GM21390 (cell line): ENCODE measurements around the gene NSUN4.
"Not testable (repeated sequence)": the region's sequence is repeated elsewhere in the genome, so short reads cannot be mapped to it uniquely, and the experiment has no call there.

Source experiments
- ATAC-seq: cut with Tn5 transposase; IDR thresholded peaks from one replicate; pipeline ENCODE4 v1.9.1; 2021; ENCODE audit not compliant: unreplicated experiment

NSUN4 gene

GRCh38 chr1:46364612-46365011, 24.0 kb downstream of the NSUN4 start:
- ATAC-seq = no peak

- ATAC-seq = not testable (repeated sequence)
Observed at GRCh38 chr1:46365796-46366195, 25.2 kb downstream of the NSUN4 start.

DNA sequence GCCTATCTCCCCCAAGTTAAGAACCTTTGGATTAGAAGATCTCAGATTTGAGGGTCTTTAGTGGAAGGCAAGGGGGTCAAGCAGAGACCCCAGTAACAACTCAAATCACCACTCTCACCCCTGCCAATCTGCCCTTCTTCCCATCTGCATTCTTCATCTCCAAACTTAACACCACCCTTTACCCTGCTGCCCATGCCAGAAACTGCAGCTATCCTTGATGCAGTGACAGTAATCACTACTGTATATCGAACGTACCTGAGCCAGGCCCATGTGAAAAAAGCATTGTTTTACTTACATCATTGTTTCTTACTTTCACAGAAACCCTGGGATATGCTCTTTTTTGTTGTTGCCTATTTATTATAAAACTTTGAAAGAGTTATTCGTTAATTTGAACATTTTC, 26.5 kb downstream of the NSUN4 start:
- no peak for ATAC-seq

DNA sequence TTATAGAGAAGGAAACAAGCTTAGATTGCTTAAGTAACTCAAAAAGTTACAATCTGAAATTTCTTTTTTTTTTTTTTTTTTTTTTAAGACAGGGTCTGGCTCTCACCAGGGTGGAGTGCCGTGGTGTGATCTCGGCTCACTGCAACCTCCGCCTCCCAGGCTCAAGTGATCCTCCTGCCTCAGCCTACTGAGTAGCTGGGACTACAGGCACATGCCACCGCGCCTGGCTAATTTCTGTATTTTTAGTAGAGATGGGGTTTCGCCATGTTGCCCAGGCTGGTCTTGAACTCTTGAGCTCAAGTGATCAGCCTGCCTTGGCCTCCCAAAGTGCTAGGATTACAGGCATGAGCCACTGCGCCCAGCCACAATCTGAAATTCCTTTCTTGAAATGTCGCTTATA, 27.1 kb downstream of the NSUN4 start:
- ATAC-seq = not testable (repeated sequence)

- no peak for ATAC-seq
Observed at GRCh38 chr1:46368791-46369190, 28.2 kb downstream of the NSUN4 start.

DNA sequence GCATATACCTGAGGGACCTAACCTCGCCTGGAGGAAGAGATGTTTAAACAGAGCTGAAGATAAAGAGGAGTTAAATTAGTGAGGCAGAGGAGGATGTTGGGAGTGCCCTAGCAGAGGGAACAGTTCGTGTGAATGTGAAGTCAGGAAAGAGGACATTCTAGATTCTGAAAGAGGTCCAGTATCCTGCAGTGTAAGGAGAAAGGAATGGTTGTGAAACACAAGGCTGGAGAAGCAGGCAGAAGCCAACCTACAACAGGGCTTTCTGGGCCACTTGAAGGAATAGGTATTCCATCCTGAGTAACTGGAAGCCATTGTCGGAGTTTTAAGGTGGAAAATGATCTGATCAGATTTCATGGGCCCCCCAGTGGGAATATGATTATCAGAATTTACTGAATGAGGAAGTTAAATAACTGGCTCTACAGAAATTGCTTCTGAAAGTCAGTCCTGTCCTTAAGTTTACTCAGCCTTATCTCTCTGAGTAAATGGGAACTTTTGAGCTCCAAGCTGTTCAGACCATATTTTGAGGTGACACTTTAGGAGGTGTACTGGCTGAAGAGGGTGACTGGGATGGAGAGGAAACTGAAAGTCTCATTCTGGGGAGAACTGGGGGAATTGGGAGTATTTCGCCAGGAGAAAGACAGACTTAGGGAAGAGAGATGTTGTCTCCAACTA, 29.1 kb downstream of the NSUN4 start:
- peak; percentile 20 for ATAC-seq

GRCh38 chr1:46370214-46370633, 29.6 kb downstream of the NSUN4 start:
- ATAC-seq = peak; percentile 47

- ATAC-seq = no peak
Observed at GRCh38 chr1:46372431-46372830, 31.8 kb downstream of the NSUN4 start.

GRCh38 chr1:46379996-46380395, 39.4 kb downstream of the NSUN4 start:
- ATAC-seq = no peak

DNA sequence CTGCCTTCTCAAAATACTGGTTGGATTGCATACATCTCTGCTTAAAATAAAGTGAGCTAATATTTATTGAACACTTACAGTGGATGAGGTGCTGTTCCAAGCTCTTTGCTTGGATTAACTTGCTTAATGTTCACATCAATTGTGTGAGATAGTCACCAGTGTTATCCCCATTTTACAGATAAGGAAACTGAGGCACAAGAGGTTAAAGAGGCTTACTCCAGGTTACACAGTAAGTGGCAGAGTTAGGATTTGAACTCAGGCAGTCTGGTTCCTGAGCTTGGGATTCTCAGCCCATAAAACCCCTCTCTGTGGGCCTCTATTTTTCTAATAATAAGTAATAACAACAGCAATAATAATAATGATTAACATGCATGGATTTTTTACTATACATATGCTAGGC, 39.9 kb downstream of the NSUN4 start:
- ATAC-seq = no peak

- no peak for ATAC-seq
Observed at GRCh38 chr1:46393510-46393909, 52.9 kb downstream of the NSUN4 start.

GRCh38 chr1:46394108-46394871, 53.7 kb downstream of the NSUN4 start, which contains the start of gene FAAH:
Gene FAAH, plus strand, starts transcription at chr1:46394317. Its CDS starts 32 bp downstream, at chr1:46394349.
- ATAC-seq = no peak

DNA sequence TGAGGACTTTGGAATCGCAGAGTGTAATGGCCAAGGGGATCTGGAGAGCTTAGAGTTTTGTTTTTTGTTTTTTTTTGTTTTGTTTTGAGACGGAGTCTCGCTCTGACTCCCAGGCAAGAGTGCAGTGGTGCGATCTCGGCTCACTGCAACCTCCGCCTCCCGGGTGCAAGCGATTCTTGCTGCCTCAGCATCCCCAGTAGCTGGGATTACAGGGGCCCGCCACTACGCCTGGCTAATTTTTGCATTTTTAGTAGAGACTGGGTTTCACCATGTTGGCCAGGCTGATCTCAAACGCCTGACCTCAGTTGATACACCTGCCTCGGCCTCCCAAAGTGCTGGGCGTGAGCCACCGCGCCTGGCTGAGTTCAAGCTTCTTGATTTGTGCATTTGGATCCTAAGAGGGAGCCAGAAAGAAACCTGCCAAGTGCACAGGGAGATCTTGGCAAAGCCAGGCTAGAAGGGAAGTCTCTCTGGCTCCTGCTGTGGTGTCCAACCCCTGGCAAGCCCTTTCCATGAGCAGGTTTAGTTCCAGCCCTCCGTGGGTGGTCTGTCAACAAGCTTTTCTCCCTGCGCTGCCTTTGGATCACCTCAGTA, 54.4 kb downstream of the NSUN4 start:
- ATAC-seq = no peak

DNA sequence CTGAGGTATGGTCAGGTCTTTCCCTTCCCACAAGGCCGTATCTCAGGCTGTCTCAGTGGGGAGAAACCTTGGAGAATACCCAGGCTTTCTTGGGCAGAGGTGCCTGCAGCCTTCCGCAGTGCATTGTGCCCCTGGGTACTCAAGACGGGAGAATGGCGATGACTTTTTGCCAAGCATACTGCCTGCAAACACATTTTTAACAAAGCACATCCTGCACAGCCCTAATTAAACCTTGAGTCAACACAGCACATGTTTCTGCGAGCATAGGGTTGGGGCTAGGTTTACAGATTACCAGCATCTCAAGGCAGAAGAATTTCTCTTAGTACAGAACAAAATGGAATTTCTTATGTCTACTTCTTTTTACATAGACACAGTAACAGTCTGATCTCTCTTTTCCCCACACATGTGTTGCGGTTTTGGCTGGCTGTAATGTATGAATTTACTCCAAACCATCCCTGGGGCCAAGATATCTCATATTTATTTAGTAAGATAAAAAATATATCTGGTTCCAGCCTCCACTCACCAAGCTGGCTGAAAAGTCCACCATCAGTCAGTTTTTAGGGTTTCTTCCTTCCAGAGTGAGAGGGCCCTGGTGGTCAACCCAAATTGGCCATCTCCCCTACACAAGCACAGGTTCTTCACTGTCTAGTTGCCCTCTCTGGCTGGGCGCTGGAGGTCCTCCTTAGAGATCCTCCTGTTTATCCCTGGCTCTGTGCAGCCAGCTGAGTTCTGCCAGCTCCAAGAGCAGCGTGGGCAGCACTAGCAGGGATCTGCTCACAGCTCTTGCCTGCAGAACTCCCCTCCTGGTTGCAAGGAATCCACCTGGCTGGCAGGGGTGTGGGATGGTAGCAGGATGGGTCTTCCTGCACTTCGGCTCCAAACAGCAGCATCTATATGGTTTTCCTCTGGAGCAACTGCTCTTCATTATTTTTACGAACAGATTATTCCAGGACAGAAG, 56.1 kb downstream of the NSUN4 start:
- ATAC-seq = no peak

DNA sequence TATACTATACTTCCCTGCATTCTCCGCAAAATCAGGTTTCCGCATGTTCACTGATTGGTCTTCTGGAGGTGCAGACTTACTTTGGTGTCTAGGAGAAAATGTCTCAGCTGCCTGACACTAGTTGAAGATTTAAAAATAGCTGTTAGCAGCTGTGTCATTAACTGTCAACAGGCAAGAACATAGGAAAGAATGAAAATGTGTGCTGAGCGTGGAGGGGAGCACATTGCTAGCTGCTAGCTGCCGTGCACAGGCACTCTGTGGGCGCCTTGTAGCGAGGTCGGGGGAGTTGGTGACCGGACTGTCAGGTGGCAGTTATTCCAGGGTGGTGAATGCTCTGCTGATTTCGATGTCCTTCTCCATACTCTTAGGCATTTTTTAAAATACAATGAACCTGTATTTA, 58.7 kb downstream of the NSUN4 start:
- no peak for ATAC-seq

DNA sequence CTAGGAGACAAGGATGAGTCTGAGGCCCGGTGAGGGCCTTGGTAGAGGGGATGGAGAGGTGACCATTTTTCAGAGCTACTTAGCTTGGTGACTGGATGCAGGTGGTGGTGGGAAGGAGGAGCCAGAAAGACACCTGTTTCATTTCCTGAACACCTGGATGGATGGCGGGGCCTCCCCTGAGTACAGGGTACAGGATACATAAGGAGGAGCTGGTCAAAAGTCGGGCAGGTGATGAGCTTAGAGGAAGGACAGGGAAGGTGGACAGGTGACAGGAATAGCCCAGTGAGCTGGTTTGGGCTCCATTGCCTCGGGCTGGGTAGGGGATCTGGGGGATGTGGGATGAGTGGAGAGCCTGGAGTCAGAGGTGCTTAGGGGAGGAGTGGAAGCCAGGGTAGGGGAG, 59.8 kb downstream of the NSUN4 start:
- ATAC-seq = no peak

DNA sequence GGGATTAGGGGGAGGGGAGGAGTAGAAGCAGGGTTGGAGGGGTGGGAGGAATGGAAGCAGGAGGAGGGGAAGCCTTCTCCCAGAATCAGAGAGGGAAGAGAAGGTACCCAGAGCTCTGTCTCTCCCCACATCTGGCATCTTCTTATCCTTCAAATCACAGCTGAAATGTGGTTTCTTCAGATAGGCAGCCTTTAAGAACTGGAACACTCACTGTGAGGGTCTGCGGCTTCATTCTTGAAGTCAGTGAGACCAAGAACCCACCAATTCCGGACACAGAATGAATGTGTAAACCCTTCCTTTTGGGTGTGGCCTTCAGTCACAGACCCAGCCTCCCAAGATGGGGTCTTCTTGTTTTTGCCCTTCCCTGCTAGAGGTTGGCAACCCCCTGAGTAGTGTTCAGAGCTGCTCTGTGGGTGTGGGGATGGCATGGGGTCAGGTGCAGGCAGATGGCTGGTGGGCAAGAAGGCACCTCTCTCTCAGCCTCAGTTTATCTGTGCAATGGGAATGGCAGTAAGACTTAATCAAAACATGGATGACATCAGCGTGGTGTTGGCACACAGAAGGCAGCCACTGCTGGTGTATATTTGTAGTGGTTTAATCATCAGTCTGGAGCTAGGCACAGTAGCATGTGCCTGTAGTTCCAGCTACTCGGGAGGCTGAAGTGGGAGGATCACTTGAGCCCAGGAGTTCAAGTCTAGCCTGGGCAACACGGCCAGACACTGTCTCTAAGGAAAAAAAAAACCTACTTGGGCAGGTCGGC, 60.7 kb downstream of the NSUN4 start:
- no peak for ATAC-seq

DNA sequence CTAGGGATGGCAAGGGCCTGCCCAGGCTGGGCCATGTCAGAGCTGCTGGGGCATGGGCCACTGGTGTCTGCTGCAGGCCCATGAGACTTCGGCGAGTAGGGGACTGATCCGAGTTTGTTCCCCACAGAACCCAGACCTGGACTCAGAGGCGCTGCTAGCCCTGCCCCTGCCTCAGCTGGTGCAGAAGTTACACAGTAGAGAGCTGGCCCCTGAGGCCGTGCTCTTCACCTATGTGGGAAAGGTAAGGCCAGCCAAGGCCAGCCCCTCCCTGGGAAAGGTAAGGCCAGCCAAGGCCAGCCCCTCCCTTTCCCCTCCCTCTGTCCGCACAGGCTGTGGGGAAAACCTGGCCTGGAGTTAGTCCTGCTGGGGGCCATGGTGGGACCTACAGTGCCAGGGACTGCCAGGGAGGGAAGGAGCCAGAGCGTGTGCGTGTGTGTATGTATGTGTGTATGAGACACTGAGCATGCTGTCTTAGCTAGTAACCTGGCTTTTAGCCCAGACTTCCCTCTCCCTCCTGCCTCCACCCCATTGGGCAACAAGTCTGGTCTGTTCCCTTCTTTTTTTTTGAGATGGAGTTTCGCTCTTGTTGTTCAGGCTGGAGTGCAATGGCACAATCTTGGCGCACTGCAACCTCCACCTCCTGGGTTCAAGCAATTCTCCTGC, 61.5 kb downstream of the NSUN4 start:
- no peak for ATAC-seq

GRCh38 chr1:46403916-46404315, 63.3 kb downstream of the NSUN4 start:
- no peak for ATAC-seq
